Stimulated activated CD4-positive, alpha-beta T cell treated with anti-CD3 and anti-CD28 coated beads, Interleukin-1b, Interleukin-23, amount 100 ng/mL, for 1 hour (primary cell): ENCODE results near the gene ADAMTSL3.

Source experiments
- DNase-seq, 2 donors: peaks; one replicate each; pipeline ENCODE4 v3.0.0-alpha.2; 2020; ENCODE audit warnings: low read depth in 2 of 2

ADAMTSL3 gene

GRCh38 chr15:83837945-83838571 is 184.1 kb downstream of the ADAMTSL3 start:
- DNase-seq = no peak

- DNase-seq = no peak
These were observed 184.8 kb downstream of the ADAMTSL3 start for GRCh38 chr15:83838763-83839162.

- no peak for DNase-seq
These were observed 188.4 kb downstream of the ADAMTSL3 start for GRCh38 chr15:83842281-83842680.

- no peak for DNase-seq
These were observed 189.5 kb downstream of the ADAMTSL3 start for GRCh38 chr15:83843471-83843871.

- DNase-seq = no peak
These were observed 190.8 kb downstream of the ADAMTSL3 start for GRCh38 chr15:83844742-83845141.

- DNase-seq = no peak
These were observed 191.3 kb downstream of the ADAMTSL3 start for GRCh38 chr15:83845230-83845629.

- no peak for DNase-seq
These were observed 192.9 kb downstream of the ADAMTSL3 start for GRCh38 chr15:83846847-83847246.

- DNase-seq = no peak
These were observed 194.6 kb downstream of the ADAMTSL3 start for GRCh38 chr15:83848315-83849050.

GRCh38 chr15:83850015-83850414 is 196.1 kb downstream of the ADAMTSL3 start:
- DNase-seq = no peak

GRCh38 chr15:83850501-83851245 is 196.8 kb downstream of the ADAMTSL3 start:
- no peak for DNase-seq

GRCh38 chr15:83853232-83853631 is 199.3 kb downstream of the ADAMTSL3 start:
- DNase-seq = no peak

GRCh38 chr15:83854321-83854720 is 200.4 kb downstream of the ADAMTSL3 start:
- DNase-seq = no peak

- DNase-seq = no peak
These were observed 201.2 kb downstream of the ADAMTSL3 start for GRCh38 chr15:83854950-83855707.

- no peak for DNase-seq
These were observed 202.0 kb downstream of the ADAMTSL3 start for GRCh38 chr15:83855956-83856355.

- no peak for DNase-seq
These were observed 205.0 kb downstream of the ADAMTSL3 start for GRCh38 chr15:83858820-83859505.

- no peak for DNase-seq
These were observed 212.8 kb downstream of the ADAMTSL3 start for GRCh38 chr15:83866692-83867091.

GRCh38 chr15:83869341-83869740 is 215.4 kb downstream of the ADAMTSL3 start:
- no peak for DNase-seq

- no peak for DNase-seq
These were observed 218.1 kb downstream of the ADAMTSL3 start for GRCh38 chr15:83871808-83872559.

- no peak for DNase-seq
These were observed 220.0 kb downstream of the ADAMTSL3 start for GRCh38 chr15:83873966-83874365.

- DNase-seq = no peak
These were observed 226.6 kb downstream of the ADAMTSL3 start for GRCh38 chr15:83880529-83880928.

GRCh38 chr15:83881156-83881555 is 227.2 kb downstream of the ADAMTSL3 start:
- no peak for DNase-seq
